GM21515 (cell line): ENCODE results near the gene ASAH2.
"Not testable (repeated sequence)": the region's sequence is repeated elsewhere in the genome, so short reads cannot be mapped to it uniquely, and the experiment has no call there.

ENCODE experiments used
- ATAC-seq: cut with Tn5 transposase; IDR thresholded peaks from one replicate; pipeline ENCODE4 v1.9.1; 2021; ENCODE audit not compliant: unreplicated experiment

Gene ASAH2

DNA sequence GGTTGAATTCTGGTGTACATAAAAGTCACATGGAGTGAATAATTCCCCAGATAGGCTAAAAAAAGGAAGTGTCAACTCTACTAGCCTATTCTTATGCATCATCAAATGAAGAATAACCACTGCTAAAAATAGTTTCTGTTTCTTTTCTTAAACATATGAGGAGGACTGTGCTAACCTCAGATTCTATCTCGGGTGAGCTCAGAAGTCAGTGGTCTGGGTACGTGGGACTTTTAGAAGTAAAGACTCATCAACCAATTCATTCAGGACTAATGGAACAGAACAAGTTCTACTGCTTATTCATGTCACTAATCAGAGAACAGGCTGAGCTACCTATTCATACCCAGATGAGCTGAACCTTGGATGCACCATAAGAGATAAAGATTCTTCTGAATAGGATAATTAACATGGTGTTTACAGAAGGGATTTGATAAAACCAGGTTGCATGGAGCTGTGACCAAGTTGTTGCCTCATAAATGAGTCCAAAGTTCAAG, 9.5 kb upstream of the ASAH2 start:
- ATAC-seq, result peak; percentile 99

DNA sequence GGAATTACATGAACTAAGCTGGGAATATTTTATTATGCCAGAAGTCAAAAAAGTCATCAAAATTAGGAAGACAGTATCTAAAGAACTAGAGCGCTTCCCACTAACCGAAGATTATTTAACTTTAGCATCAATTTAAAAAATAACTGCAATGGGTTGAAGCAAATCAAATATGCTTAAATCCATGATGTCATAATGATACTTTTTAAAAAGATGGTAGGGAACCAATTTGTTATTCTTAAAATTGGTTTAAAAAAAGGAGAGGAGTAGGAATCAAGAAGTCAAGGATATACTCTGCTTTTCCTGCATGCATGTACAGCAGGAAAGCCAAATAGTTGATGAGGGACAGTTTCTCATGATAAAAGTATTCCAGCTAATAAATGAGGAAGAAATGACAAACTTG, 3.2 kb upstream of the ASAH2 start:
- ATAC-seq, result no peak

GRCh38 chr10:50250096-50250854, 1.0 kb downstream of the ASAH2 start:
- ATAC-seq, result no peak

DNA sequence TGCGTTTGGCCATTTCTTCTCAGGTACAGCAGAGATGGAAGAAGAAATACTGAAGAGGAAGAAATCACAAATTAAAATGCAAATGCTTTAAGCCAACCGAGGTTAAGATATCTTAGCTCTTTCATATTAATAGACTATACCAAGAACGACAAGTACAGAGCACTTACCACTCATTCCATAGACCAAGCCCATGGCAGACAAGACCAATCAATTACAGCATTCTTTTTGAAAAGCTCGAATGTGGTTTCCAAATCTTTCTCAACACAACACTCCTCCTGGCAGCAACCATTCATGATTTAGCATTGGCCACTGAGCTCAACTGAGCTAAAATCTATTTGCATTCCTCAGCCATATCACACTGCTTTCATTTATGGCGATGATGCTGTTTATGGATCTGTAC, 2.7 kb downstream of the ASAH2 start:
- ATAC-seq, result no peak

DNA sequence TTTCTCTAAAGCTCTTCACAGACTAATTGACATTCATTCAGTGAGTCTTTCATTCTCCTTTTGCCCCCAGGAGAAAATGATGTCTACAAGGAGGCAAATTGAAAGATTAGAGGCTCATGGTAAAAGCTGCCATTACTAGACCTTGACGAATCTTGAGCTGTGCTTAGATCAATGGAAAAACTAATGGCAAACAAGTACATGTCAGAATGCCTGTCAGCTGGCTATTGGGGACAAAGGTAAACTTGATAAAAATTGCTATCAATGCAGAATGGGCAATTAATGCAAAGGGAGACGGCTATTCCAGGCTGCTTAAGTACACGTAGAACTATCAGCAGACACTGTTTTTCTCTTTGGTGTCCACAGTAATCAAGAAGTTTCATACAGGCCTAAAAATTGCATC, 3.3 kb downstream of the ASAH2 start:
- ATAC-seq, result no peak

DNA sequence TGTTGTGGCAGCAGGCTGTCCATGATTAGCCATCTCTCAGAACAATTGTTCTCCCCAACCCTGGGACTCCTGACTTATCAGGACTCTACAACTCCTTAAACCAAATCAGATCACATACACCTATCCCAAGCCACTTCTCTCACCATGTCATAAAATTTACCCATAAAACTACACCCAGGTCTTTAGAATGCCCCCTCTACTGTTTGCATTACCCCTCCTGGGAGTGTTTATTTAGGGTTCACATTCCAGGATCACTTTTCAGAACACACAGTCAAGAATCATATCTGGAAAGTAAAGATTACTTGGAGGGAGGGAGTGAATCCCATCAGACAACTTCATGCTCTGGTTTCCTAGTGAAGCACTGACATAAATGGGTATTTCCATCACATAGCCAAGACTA, 7.1 kb downstream of the ASAH2 start:
- no peak for ATAC-seq

- no peak for ATAC-seq
These were observed 8.5 kb downstream of the ASAH2 start for GRCh38 chr10:50242777-50243176.

GRCh38 chr10:50241478-50241877, 9.8 kb downstream of the ASAH2 start:
- ATAC-seq, result not testable (repeated sequence)

GRCh38 chr10:50234486-50234885, 16.8 kb downstream of the ASAH2 start:
- no peak for ATAC-seq

- ATAC-seq, result no peak
These were observed 19.1 kb downstream of the ASAH2 start for GRCh38 chr10:50232261-50232639.

DNA sequence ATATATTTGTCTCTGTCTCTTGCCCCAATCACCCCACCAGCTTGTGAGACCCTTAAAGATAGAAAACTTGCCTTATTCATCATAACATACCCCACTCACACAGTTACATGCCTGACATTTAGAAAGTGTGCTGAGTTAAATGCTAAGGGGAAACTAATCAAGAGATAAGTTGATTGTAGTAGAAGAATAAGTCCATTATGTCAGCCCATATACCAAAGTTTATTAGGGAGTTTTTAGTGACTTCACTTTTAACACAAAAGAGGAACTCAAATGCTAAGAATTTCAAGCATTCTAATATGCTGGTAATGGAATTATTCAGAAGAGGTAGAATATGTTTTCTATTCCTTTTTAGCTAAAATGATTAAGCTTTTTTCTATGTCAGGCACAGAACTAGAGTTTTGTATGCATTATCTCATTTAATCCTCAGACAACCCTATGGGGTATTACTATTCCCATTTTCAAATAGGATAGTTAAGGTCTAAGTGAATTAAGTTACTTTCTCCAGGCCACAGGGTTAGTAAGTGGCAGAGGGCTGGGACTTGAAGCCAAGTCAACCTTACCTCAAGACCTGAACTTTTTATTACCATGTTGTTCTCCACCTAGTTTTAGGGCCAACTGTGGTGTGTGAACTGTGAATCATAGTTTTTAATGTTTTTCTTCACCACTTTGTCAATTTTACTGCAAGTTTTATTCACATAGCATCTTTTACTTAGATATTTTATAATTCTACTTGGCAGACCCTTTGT, 19.6 kb downstream of the ASAH2 start:
- ATAC-seq, result no peak

DNA sequence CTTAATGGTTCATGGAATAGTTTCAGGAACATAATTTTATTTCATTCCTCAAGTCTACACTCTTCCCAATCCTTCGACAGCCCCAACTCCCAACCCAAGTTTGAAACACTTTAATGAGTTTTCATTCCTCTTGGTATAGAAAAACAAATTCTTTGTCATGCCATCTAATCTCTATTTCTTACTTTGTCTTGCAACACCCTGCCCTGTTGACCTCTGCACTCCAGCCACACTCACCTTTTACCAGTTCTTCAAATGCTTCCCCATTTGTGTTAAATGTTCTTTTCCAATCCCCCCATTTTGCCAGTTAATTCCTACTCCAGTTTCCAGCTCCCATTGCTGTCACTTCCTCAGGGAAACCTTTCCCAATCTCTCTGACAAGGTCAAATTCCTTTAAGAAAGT, 21.9 kb downstream of the ASAH2 start:
- no peak for ATAC-seq

GRCh38 chr10:50228672-50229071, 22.6 kb downstream of the ASAH2 start:
- no peak for ATAC-seq

GRCh38 chr10:50226610-50227009, 24.7 kb downstream of the ASAH2 start:
- ATAC-seq, result no peak

DNA sequence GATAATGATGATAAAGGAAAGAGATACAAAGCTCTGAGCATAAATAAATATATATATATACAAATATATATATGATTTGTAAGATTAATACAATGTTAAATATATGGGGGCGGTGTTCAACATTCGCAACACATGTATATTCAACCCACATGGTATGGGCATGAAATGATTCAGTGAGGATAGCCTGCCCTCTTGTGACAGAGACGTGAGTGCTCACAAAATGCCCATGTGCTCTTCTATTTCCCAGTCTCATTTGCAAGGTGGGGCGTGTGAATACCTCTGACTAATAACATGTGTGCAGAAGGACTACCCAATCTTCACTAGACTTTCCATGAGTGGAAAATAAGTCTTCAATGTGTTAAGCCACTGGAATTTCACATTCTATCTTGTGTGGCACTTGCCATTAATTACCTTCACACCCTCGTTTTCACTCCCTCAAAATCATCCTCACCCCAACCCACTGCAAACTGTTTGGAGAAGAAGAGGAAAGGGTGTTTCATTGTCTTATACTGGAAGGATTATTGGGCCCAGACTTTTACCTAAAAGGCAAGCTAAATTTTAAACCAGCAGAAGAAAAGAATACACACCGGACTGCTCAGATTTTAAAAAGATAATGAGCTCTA, 26.9 kb downstream of the ASAH2 start:
- peak; percentile 87 for ATAC-seq

DNA sequence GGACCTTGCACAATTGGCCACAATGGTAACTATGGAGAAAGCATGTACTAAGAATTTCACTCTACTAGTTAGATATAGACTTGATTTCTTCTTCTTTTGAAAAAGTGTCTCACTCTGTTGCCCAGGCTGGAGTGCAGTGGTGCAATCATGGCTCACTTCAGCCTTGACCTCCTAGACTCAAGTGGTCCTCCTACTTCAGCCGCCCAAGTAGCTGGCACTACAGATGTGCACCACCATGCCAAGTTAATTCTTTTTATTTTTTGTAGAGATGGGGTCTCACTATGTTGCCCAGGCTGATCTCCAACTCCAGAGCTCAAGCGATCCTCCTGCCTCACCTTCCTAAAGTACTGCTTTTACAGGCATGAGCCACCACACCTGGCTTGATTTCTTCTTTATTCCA, 29.1 kb downstream of the ASAH2 start:
- ATAC-seq, result no peak

GRCh38 chr10:50221470-50221869, 29.8 kb downstream of the ASAH2 start:
- no peak for ATAC-seq

- ATAC-seq, result no peak
These were observed 31.7 kb downstream of the ASAH2 start for GRCh38 chr10:50219646-50220045.

DNA sequence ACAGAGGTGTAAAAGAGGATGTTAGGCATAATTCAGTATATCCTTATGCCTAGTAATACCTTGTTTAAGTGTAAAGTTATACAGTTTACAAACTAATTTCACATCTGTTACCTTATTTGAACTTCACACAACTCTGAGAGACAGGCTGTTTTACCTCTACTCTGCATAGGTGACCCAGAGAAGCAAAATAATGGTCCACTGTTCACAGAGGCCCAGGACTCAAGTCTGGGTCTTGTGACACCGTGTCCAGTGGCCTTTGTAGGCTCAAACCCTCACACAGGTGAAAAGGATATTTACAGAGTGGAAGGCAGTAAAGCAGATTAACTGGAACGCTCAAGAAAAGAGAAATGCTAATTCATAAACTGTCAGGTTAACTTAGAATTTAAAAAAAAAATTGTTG, 32.1 kb downstream of the ASAH2 start:
- ATAC-seq, result no peak

DNA sequence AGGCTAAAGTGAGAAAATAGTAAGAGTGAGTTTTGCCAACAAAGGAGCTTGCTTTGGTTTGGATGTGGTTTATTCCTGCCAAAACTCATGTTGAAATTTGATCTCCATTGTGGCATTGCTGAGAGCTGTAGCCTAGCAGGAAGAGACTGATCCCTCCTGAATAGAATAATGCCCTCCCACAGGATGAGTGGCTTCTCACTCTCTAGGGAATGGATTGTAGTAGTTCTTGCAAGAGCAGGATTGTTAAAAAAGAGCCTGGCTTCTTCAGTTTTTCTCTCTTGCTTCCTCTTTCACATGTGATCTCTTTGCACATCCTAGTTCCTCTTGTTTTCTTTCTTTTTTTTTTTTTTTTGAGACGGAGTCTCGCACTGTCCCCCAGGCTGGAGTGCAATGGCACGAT, 34.4 kb downstream of the ASAH2 start:
- ATAC-seq, result no peak

DNA sequence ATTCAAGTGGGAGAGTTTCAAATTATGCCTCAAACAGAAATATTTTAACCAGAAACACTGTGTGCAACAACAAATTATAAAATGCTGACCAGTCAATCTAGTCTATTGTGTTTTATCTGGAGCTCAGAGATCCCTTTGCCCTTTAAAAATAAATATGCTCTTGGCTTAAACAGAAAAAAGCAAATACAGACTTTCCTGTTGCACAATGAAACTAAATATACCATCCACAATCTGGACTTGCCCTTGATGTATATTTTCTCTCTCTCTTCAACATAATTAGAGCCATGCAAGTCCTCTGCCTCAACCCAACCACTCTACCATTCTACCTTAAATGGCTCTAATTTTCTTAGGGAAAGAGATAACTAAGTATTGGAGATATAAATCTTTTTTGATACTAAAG, 34.9 kb downstream of the ASAH2 start:
- ATAC-seq, result no peak

- no peak for ATAC-seq
These were observed 39.6 kb downstream of the ASAH2 start for GRCh38 chr10:50211670-50212069.
